T-helper 1 cell treated with Interleukin-12 subunit alpha and Interleukin-12 subunit beta and Interleukin-4 antibody, amounts not matched to agents 30 ng/mL and 1 ng/mL, for 36 hours (primary cell): ENCODE data around the gene PEAK3. TPM values are rescaled to one million over a fixed set of nuclear protein-coding genes. Genes with fewer than 3 reads are reported as not detected.

Experiments used
- intact Hi-C: fragments of 100-400 bp; cut with micrococcal nuclease; formaldehyde crosslinking; loops from one replicate; pipeline ENCODE4 v1.15.1; 2024
- total RNA-seq: library from RNA; stranded (reverse); gene quantifications from 2 replicates; pipeline ENCODE4 v1.2.3, GENCODE V29; 2022

PEAK3 gene, protein sequence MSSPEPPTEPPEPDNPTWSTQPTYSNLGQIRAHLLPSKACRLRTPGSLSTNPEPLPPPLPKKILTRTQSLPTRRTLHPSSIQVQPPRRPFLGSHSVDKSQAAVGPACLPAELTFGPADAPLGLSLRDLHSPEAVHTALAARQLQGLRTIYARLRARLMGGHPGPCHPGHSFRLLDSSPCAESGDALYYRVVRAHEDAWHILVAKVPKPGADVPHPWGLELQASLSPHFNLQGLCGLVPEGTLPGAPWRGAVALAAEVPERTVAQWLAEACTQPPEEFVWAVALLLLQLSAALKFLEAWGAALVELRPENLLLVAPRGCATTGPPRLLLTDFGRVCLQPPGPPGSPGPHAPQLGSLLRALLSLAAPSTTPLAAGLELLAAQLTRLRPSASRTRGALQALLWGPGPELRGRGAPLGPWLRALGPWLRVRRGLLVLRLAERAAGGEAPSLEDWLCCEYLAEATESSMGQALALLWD
- 1.2 TPM in 2 replicates for total RNA-seq

DNA sequence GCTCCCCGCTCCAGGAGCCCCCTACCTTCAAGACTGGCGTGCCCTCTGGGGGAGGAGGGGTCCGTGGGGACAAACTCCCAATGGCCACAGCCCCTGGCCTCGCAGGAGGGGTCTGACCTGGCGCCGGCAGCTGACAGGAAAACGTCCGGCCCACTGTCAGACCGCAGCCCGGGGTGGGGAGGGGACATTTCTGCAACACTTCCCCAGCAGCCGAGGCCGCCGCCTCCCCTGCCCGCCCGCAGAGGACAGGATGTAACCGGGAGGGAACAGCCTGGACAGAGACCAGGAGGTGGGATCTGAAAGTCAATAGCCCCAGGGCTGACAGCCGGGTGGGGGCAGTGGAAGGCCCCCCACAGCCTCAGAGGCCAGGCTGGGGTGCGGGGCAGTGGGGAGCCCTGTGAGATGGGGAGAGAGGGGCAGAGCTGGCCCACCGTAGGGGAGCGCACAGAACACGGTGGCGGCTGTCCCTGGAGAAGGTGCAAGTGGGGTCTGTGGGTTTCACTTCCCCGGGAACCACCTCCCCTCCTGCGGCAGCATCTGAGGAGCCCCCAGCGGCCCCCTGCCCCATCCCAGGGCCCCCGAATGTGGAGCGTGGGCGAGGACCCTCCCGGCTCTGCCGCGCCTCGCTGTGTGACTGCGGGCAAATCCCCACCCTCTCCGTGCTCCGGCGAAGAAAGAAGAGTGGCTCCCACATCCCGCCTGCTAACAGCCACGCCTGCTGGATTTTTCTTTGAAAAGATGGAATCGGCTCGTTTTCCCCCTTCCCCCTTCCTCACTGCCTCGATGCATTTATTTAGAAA, at the start of gene PEAK3:
PEAK3 (minus strand) TSS at position 114 of the 800 bp plus-strand sequence. CDS start 1,244 bp downstream, outside the sequence.
- intact Hi-C loops: no loop called here

DNA sequence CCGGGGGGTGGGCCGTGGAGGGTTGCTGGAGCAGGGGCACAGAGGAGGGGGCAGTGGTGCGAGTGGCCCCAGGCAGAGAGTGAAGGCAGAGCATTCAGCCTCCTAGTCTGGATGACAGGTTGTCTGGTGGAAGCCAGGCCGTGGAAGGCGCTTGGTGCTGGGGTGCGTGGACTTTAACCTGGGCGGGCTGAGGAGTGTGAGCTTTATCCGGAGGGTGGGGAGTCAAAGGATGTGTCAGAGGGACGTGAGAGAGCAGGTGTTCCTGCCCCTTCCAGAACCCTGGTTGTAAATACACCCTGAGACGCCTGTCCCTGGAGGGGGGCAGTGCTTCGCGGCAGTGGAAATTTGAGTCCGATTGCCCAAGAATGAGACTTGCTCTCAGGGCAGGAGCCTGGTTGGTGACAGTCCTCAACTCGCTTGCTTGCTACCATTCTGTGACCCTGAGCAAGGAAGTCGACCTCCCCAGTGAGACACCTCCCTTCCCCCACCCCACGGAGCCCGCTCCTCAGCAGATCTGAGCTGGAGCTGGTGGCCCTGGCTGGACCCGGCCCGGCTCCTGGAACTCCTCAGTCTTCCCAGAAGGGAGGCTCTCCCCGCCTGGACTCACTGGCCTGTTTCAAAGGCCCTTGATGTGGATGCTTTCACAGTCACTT, 48.8 kb upstream of the PEAK3 start:
- intact Hi-C loops: no loop called here

DNA sequence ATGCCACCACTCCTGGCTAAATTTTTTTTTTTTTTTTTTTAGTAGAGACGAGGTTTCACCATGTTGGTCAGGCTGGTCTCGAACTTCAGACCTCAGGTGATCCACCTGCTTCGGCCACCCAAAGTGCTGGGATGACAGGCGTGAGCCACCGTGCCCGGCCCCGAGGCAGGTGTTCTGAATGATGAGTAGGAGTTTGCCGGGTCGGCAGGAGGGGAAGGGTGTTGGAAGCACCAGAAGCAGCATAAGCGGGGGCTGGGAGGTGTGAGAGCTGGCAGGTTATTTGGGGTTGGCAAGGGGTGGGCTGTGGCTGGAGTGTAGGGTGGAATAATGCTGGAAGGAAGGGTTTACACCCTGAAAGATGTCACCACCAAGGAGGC, 48.3 kb upstream of the PEAK3 start:
- intact Hi-C loops: no loop called here

DNA sequence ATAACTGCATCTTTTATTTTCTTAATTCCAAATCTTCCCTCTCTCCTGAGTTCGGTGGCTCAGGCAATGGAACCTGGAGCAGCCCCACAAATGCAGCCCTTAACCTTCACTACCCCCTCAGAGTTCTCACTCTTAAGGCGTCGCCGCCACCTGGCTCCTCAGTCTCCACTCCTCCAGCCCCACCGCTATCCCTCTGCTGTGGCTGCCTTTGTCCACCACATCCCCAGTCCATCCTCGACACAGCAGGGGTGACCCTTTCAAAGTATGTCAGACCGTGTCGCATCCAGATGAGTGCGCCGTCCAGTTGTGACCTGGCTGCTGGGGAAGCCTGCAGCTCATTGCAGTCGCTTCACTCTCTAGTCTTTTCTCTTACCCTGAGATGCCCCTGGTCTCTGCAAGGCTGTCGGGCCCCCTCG, 47.5 kb upstream of the PEAK3 start:
- intact Hi-C loops: loop anchor here (5.0 kb wide), 1 partner anchor 57 kb away; no protein-coding TSS in a partner anchor

DNA sequence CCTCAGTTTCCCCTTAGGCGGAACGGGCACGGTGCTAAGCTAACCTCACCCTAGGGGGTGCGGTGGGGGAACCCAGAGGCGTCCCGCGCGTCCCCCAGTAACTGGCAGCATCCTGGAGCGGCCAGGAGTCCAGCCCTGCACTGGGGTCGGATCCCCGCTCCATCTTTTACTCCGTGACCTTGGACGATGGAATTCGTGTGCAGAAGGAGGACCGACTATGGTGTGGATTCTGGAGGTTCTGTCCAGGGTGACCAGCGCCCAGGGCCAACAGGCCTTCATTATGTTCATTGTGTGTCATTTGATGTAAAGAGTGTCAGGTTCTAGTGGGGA, 47.1 kb upstream of the PEAK3 start:
- intact Hi-C loops: loop anchor here (5.0 kb wide), 1 partner anchor 57 kb away; no protein-coding TSS in a partner anchor

DNA sequence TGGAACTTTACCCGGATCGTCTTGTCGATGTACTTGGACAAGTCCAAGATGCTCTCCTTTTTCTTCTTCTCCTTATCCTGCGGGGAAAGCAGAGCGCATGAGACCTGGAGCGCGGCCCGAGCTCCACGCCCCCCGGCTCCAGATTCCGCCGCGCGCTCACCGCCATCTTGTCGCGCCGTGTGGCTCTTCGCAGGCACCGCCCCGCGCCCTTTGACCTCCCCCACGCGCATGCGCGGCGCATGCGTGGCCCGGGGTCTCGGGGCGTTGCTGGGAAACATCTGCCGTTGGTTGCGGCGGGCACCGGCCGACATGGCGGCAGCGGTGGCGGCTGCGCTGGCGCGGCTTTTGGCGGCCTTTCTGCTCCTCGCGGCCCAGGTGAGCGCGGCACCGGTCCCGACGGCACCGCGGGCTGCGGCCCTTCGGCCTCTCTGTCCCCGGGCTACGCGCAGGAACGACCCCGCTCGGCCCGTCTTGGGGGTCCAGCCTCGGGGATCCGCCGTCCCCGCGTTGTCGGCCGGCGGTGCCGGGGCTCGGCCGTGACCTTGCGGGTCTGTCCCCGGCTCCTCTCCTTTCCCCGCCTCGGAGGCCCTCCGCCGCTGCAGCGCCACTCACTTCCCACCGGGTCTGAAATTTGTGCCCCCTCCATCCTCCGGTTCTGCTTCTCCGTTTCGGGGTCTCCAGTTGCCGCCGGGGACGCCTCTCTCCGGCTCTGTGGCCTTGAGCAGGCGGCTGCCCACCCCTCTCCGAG, 46.6 kb upstream of the PEAK3 start, which contains the start of the genes LSM7 and SPPL2B:
LSM7 (minus strand) TSS at position 186 of the 748 bp plus-strand sequence; CDS start at position 166, 20 bp downstream.
SPPL2B (plus strand) TSS at position 284 of the 748 bp plus-strand sequence; CDS start at position 310, 26 bp downstream.
- intact Hi-C loops: loop anchor here (1.0 to 5.0 kb wide), 2 partner anchors 56 to 177 kb away; partner anchors contain the start of gene AP3D1

DNA sequence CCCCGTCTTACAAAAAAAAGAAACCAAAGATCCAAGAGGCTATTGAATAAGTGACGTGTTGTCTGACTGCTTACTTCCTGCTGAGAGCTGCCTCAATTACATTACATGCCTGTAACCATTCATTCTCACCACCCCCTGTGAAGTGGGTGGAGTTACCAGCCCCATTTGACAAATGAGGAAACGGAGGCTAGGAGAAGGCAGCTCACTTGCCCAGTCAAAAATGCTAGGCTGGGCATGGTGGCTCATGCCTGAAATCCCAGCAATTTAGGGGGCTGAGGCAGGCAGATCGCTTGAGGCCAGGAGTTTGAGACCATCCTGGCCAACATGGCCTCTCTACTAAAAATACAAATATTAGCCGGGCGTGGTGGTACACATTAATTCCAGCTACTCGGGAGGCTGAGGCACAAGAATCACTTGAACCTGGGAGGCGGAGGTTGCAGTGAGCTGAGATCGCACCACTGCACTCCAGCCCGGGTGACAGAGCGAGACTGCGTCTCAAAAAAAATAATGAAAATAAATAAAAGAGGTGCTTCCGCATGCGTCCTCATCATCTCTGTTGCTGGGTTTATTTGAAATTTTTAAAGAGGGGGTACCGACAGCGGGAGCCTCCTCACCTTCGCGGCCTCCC, 45.9 kb upstream of the PEAK3 start:
- intact Hi-C loops: loop anchor here (1.0 to 5.0 kb wide), 6 partner anchors 39 to 177 kb away; partner anchors contain the start of genes AP3D1, PLEKHJ1, SF3A2 and TIMM13

DNA sequence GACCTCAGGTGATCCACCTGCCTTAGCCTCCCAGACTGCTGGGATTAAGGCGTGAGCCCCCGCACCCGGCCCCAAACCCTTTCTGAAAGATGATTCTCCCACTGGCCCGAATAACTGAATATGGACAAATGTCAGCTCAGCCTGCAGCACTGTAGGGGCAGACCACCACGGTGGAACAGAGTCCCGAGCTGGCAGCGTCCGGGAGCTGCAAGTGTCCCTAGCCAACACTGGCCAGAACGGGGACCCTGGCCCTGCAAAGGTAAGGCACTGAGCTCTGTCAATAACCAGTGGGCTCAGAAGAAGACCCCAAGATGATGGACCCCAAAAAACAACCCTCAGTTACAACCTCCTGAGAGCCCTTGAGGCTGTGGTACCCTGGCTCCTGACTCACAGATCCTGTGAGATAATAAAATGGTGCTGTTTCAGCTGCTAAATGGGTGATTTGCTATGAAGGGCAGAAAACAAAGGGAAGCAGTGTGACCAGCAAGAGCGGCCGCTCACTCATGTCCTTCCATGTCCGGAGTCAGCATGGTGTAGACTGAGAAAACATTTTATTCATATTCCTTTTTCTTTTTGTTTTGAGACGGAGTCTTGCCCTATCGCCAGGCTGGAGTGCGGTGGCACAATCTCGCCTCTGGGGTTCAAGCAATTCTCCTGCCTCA, 44.9 kb upstream of the PEAK3 start:
- intact Hi-C loops: loop anchor here (1.0 to 5.0 kb wide), 5 partner anchors 38 to 100 kb away; partner anchors contain the start of genes PLEKHJ1, SF3A2 and TIMM13

DNA sequence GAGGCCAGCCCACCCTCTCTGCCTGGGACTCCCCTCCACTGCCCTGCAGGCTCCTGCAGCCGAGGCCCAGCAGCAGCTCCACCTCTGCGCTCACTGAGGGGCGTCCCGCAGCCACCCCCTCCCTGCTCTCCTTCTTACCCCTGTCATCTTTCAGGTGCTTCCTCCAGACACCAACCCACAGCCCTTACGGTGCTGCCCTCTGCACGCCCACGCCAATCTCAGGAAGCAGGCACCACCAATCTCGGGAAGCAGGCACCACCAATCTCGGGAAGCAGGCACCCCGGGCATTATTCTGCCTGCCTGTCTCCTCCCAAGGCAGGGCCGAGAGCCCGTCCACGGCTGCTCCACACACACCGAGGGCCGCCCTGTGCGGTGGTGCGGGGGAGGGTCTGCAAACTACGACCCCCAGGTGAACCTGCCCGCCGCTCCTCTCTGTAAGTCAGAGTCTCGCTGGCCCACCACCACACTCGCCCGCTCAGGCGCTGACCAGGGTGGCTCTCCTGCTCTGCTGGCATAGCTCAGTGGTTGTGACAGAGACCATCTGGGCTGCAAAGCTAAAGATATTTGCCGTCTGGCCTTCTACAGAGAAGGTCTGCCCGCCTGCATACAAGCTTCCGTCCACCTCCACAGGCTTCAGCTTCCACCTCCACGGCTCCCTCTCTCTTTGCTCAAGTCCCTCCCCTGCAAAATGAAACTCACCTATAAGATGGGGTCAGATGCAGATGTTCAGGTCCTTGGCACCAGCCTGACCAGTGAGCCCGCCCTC, 43.5 kb upstream of the PEAK3 start:
- intact Hi-C loops: loop anchor here (5.0 kb wide), 1 partner anchor 53 kb away; no protein-coding TSS in a partner anchor

DNA sequence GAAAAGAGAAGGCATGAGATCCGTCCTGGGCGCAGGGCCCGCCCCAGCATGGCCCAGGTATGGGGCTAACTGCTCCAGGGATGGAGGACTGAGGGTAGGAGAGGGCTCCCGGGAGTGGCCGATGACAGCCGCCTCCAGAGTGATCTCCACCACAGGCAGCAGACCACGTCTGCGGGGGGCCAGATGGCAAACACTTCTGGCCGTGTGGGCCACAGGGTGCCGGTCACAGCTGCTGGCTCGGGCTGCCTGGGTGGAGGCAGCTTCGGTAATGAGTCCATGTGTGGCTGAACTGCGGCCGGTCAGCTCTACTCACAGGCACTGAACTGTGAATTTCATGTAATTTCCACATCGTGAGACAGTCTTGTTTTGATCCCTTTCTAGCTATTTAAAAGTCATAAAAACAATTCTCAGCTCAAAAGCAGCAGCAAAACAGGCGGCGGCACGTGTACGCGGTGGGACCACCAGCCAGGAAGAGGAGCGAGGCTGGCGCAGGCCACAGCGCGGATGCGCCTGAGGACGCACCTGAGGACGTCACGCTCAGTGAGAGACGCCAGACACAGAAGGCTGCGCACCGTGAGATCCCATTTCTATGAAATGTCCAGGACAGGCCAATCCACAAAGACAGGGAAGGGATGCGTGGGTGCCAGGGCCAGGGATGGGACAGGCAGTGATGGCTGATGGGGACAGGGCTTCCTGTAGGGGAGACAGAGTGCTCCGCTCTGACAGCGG, 42.4 kb upstream of the PEAK3 start:
- intact Hi-C loops: no loop called here

DNA sequence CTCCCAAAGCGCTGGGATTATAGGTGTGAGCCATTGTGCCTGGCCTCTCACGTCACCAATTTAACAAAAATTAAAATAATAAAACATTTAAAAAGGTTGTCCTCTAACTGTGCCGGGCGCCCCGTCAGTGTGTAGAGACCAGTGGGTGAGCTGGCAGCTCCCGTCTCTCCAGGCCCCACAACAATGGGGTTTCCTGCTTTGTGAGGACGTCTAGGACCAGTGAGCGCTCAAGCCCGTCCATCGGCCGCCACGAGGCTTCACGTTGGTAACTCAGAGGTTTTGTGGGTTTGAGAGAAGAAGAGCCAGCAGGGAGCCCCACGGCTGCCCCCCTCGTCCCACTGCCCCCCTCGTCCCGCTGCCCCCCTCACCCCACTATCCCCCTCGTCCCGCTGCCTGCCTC, 41.7 kb upstream of the PEAK3 start:
- intact Hi-C loops: no loop called here

DNA sequence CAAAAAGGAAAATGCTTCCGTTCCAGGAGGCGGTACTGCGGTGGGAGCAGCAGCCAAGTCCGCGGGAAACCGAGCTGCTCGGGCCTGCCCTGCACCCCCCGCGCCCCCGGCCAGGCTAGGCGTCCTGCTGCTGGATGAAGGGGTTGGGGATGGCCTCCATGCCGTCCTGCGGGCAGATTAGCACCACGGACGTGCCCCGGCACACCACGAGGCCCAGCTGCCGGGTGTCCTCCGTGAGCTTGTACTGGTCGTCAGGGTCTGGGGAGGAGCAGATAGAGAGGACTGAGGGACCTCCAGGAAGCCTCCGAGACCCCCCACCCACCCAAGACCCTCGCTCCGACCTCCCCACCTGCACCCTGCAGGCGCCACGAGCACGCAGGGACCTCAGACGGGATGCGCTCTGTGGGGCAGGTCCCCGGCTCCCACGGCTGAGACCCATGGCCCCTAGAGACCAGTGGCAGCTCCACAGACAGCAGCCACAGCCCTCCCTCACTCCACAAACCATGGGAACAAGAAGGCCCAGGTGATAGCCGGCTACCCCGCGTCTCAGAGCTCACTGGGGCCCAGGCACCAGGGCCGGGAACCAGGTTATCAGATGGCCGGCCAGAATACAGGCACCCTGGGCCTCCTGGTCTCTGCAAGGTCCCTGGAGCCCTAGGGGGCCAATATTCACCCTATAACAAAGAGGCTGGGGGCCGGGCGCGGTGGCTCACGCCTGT, 39.7 kb upstream of the PEAK3 start:
- intact Hi-C loops: no loop called here

DNA sequence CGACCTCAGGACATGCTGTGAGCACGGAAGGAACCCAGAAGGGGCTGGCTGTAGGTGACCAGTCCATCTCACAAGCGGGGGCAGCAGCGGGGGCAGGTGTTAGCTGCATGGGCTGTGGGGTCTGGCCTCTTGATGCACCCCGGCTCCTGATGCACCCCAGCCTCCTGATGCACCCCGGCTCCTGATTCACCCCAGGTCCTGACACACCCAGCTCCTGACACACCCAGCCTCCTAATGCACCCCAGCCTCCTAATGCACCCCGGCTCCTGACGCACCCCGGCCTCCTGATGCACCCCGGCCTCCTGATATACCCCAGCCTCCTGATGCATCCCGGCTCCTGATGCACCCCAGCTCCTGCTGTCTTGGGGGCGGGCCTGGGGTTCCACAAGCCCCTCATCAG, 39.0 kb upstream of the PEAK3 start:
- intact Hi-C loops: no loop called here

DNA sequence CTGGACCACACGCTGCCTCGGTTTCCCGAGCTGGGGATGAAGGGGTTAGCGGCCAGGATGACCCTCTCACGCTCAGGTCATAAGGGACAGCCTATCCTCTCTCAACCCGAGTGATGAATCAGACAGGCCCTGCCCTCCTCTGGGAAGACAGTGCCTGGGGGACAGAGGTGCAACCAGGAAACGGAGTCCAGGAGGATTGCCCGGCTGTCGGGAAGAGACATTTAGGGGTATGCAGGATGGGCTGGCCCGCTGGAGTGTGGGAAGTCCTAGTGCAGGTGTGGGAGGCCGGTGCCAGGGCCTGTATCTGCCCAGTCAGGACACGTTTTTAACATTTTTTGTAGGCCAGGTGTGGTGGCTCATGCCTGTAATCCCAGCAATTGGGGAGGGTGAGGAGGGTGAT, 38.1 kb upstream of the PEAK3 start:
- intact Hi-C loops: no loop called here

DNA sequence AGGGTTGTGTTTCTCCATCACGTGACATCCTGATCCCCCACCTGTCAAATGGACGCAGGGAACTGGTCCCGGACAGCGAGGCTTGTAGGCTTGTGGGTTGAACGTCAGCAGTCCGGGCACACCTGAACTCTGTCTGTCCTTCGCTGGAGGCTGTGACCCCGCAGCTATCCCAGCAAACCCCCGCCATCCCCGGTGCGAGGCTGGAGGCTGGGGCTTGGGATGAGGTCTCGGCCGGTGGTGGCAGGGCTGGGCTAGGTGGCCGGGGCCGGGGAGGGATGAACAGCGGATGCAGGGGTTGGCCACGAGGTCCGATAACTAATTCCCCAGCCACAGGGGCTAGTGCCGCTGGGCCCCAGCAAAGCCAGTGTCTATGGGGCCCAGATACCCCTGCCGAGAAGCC, 37.6 kb upstream of the PEAK3 start:
- intact Hi-C loops: no loop called here

DNA sequence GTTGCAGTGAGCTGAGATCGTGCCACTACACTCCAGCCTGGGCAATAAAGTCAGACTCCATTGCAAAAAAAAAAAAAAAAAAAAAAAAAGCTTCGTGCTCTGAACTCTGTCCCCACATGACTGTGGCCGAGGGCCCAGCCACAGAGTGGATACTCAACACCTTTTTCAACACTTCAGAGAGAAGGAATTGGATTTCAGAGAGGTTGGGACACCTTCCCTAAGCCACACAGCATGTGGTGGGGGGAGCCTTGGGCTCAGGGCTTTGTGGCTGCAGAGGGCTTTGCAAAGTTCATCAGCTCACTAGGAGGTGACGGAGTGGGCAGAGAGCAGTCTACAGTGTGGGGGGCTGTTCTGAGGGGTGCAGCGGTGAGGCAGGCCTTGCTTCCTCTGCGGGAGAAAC, 36.9 kb upstream of the PEAK3 start:
- intact Hi-C loops: no loop called here

DNA sequence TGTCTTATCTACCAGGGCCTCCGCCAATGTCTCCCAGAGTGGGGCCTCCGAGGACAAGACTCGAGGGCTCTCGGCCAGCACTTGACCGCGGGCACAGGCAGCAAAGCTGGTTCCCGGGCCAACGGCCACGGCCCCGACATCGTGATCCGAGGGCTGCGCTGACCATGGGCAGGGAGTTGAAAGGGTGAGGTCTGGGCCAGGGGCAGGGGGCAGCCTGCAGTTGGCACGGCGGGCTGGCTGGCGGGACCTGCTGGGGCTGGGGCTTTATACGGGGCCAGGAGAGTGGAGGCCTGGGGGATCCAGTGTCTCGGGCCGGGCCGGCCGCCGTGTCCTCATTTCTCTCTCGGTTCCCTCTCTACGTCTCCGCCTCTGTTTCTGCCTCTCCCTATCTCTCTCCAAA, 35.8 kb upstream of the PEAK3 start:
- intact Hi-C loops: no loop called here
